GM12865 (cell line): Measurements from ENCODE around the gene HCN3.

Experiments
- DNase-seq: peaks from one replicate; pipeline ENCODE4 v3.0.0; 2010; ENCODE audit warnings: low read depth
- H3K4me3 ChIP-seq: 2 replicates; pipeline ENCODE4 v1.5.1; 2011; ENCODE audit warnings: mild to moderate bottlenecking, low read depth, low read length, control low read depth
- CTCF ChIP-seq: IDR thresholded peaks from 2 replicates; pipeline ENCODE4 v1.5.1; 2011; ENCODE audit warnings: low read length, control low read depth, low read depth, inconsistent platforms; ENCODE audit not compliant: insufficient read depth; ENCODE audit errors: missing control alignments

Gene HCN3

GRCh38 chr1:155278689-155279160 lies 1.5 kb downstream of the HCN3 start:
- TF ChIP-seq CTCF: no peak
- no peak for DNase-seq
- no peak overlapping the region for H3K4me3 ChIP-seq

GRCh38 chr1:155279268-155279667 lies 2.0 kb downstream of the HCN3 start:
- no peak overlapping the region for H3K4me3 ChIP-seq
- no peak for TF ChIP-seq CTCF
- no peak for DNase-seq

GRCh38 chr1:155282488-155283091 lies 5.3 kb downstream of the HCN3 start:
- TF ChIP-seq CTCF: no peak

GRCh38 chr1:155284476-155284875 lies 7.2 kb downstream of the HCN3 start:
- H3K4me3 ChIP-seq: no peak overlapping the region
- TF ChIP-seq CTCF: no peak
- DNase-seq: no peak

More at GRCh38 chr1:155282488-155283091, 5.3 kb downstream of the HCN3 start:
- no peak overlapping the region for H3K4me3 ChIP-seq
- no peak for DNase-seq

GRCh38 chr1:155285063-155285462 lies 7.8 kb downstream of the HCN3 start:
- DNase-seq: no peak
- no peak for TF ChIP-seq CTCF
- no peak overlapping the region for H3K4me3 ChIP-seq

GRCh38 chr1:155285631-155286044 lies 8.4 kb downstream of the HCN3 start:
- no peak for DNase-seq
- no peak overlapping the region for H3K4me3 ChIP-seq
- TF ChIP-seq CTCF: no peak

- no peak for DNase-seq
- H3K4me3 ChIP-seq: no peak overlapping the region
- TF ChIP-seq CTCF: no peak
Measured at GRCh38 chr1:155286544-155286943, 9.3 kb downstream of the HCN3 start.
